Measurements from ENCODE around the gene UGT1A10.

- no peak for TF ChIP-seq EZH2 (IDR thresholded peaks at IDR 0.05; ENCODE audit: borderline replicate concordance, low read length)
- TF ChIP-seq, protein P1, sequence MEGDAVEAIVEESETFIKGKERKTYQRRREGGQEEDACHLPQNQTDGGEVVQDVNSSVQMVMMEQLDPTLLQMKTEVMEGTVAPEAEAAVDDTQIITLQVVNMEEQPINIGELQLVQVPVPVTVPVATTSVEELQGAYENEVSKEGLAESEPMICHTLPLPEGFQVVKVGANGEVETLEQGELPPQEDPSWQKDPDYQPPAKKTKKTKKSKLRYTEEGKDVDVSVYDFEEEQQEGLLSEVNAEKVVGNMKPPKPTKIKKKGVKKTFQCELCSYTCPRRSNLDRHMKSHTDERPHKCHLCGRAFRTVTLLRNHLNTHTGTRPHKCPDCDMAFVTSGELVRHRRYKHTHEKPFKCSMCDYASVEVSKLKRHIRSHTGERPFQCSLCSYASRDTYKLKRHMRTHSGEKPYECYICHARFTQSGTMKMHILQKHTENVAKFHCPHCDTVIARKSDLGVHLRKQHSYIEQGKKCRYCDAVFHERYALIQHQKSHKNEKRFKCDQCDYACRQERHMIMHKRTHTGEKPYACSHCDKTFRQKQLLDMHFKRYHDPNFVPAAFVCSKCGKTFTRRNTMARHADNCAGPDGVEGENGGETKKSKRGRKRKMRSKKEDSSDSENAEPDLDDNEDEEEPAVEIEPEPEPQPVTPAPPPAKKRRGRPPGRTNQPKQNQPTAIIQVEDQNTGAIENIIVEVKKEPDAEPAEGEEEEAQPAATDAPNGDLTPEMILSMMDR (conservative IDR thresholded peaks at IDR 0.05 in 1 of 2, IDR thresholded peaks at IDR 0.05 in 1 of 2; ENCODE audit: extremely low read depth in 1 of 2, insufficient read depth in 1 of 2, low read depth in 1 of 2, low read length in 2 of 2): no peak
These were observed 109.0 kb downstream of the UGT1A10 start for GRCh38 chr2:233745073-233745755.

Data from mammary epithelial cell (primary cell).